H1 (cell line): Measurements from ENCODE around the gene DISP3. TPM values are rescaled to one million over a fixed set of nuclear protein-coding genes. Genes with fewer than 3 reads are reported as not detected.

ENCODE experiments used
- BCL11A ChIP-seq, 2 experiments: IDR thresholded peaks; one replicate each; pipeline ENCODE4 v1.6.1; 2011; ENCODE audit warnings: low read depth in 2 of 2, low read length in 2 of 2, mild to moderate bottlenecking in 2 of 2
- CHD2 ChIP-seq: IDR thresholded peaks from 2 replicates; pipeline ENCODE4 v1.6.1; 2012; ENCODE audit warnings: low read length, improper control_type of control experiment
- CTBP2 ChIP-seq: IDR thresholded peaks from 2 replicates; pipeline ENCODE4 v1.7.0; 2011; ENCODE audit warnings: borderline replicate concordance, mild to moderate bottlenecking, moderate library complexity, mixed read lengths, low read length; ENCODE audit not compliant: insufficient read depth, insufficient read length
- SIX5 ChIP-seq: IDR thresholded peaks from 2 replicates; pipeline ENCODE4 v1.6.1; 2011; ENCODE audit warnings: mild to moderate bottlenecking, low read depth, low read length
- TAF7 ChIP-seq: optimal IDR thresholded peaks from 2 replicates; pipeline ENCODE3; 2011; ENCODE audit warnings: low read depth, mild to moderate bottlenecking, inconsistent platforms, low read length, moderate library complexity, borderline replicate concordance
- polyA plus RNA-seq, 7 experiments: library from polyadenylated mRNA; depleted of rRNA in 3 of 7; stranded (reverse) in 5 of 7; unstranded in 2 of 7; fragments of >200 nt in 5 of 7; fragments of 200-250 nt in 2 of 7; gene quantifications; 1 replicate in 5 of 7; 2 replicates in 1 of 7; 4 replicates in 1 of 7; pipeline versions ENCODE4 v1.2.1 to v1.2.3, GENCODE V29; 2011 to 2013; ENCODE audit warnings: missing spikeins in 2 of 7, mixed read lengths in 2 of 7
- total RNA-seq: library from RNA; stranded (reverse); fragmentation: NEBNext Ultra II Directional; extraction: Animal tissue kit (Norgen Biotek cat#: 25700); gene quantifications from 2 replicates; pipeline ENCODE4 v1.2.1, GENCODE V29; 2021

Gene DISP3
- total and polyA plus RNA-seq, 2 of the 8 experiments (the other 6 are each of a cell fraction or from before 2014, with no cell fraction given) = 3.4 to 4.6 TPM

- TF ChIP-seq BCL11A (IDR thresholded peaks at IDR 0.05; ENCODE audit: low read depth in 2 of 2, low read length in 2 of 2) = no peak
- TF ChIP-seq SIX5 = no peak
- TF ChIP-seq CHD2 = no peak
- TF ChIP-seq TAF7 = no peak
- TF ChIP-seq CTBP2 = no peak
These were observed 12.5 kb upstream of the DISP3 start (continued) for GRCh38 chr1:11466416-11466815.
